ENCODE data around the gene KCNE2. TPM values are rescaled to one million over a fixed set of nuclear protein-coding genes. Genes with fewer than 3 reads are reported as not detected.
A peak's percentile ranks its signal among the peaks of the same experiment; 100 is the strongest.
"Not testable (repeated sequence)": the region's sequence is repeated elsewhere in the genome, so short reads cannot be mapped to it uniquely, and the experiment has no call there.

KCNE2 gene
- total RNA-seq, 1 experiment from 2014 or later = not detected

DNA sequence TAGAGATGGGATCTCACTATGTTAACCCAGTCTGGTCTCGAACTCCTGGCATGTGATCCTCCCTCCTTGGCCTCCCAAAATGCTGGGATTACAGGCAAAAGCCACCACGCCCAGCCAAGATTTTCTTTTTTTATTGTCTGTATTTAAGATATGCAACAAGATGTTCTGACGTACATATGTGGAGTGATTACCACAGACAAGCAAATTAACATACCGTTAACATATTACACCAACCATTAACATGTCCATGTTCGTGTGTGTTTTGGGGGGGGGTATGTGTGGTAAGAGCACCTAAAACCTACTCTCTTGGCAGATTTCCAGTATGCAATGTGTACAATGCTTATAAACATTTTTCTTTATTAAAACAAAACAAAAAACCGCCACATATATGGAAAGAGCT lies 10.6 kb upstream of the KCNE2 start:
- no peak for DNase-seq (ENCODE audit: low read depth)

DNA sequence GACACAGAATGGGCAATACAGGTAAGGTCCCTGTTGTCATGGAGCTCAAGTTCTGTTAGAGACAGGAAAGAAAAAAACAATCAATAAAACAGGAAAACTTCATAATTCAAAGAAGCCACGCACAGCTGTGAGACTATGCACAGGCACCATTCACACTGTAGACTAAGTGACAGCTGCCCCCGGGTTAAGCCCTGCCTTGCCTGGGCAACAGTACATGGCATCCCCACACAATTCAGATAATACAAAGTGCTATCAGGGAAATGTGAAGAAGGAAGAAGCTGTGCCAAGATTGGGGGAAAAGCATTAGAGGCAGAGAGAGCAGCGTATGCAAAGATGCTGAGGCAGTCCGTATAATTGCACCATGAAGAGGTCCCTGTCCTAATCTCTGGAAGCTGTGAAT lies 9.0 kb upstream of the KCNE2 start:
- DNase-seq (ENCODE audit: low read depth) = no peak

- no peak for DNase-seq (ENCODE audit: low read depth)
Measured at GRCh38 chr21:34355570-34355969, 8.2 kb upstream of the KCNE2 start.

DNA sequence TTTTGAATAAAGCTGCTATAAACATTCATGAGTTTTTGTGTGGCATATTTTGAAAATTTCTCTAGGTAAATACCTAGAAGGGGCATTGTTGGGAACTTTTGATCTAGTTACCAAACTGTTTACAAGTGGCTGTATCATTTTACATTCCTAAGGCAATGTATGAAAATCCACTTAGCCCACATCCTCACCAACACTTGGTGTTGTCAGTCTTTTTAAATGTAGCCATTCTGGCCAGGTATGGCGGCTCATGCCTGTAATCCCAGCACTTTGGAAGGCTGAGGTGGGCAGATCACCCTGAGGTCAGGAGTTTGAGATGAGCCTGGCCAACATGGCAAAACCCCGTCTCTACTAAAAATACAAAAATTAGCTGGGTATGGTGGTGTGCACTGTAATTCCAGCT lies 5.9 kb upstream of the KCNE2 start:
- no peak for DNase-seq (ENCODE audit: low read depth)

DNA sequence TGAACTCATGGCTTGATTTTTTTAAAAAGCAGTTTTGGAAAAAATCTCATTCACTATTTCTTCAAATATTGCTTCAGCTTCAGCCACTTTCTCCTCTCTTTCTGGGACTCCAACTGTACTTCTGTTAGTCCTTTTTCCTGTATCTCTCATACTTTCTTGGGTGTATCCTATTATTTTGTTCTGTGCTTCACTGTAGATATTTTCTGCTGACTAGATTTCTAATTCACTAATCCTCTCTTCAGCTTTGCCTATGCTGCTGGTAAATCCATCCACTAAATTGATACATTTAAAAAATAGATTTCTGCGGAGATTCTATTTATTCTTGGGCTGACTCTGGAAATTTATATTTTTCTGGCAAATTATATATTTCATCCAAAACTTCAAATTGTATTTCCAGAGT lies 4.9 kb upstream of the KCNE2 start:
- no peak for DNase-seq (ENCODE audit: low read depth)

- no peak for DNase-seq (ENCODE audit: low read depth)
Measured at GRCh38 chr21:34360488-34361241, 3.1 kb upstream of the KCNE2 start.

DNA sequence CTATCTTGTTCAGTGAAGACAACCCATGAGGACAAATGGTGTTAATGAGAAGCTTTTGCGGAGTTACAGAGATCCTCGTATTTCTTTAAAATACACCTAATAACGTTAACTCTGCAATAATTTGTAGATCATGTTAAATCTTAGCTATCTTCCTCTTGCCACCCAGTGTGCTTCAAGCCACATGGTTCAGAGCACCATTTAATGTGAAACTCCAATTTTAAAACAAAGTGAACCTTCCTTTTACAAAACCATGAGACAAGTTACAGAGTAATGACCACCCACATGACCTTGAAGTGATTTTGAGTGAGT lies 1.7 kb upstream of the KCNE2 start:
- DNase-seq (ENCODE audit: low read depth) = no peak

- no peak for DNase-seq (ENCODE audit: low read depth)
Measured at GRCh38 chr21:34362670-34363069, 1.1 kb upstream of the KCNE2 start.

- DNase-seq (ENCODE audit: low read depth) = no peak
Measured at GRCh38 chr21:34364921-34365320, 1.1 kb downstream of the KCNE2 start.

GRCh38 chr21:34365809-34366208 lies 2.0 kb downstream of the KCNE2 start:
- no peak for DNase-seq (ENCODE audit: low read depth)

DNA sequence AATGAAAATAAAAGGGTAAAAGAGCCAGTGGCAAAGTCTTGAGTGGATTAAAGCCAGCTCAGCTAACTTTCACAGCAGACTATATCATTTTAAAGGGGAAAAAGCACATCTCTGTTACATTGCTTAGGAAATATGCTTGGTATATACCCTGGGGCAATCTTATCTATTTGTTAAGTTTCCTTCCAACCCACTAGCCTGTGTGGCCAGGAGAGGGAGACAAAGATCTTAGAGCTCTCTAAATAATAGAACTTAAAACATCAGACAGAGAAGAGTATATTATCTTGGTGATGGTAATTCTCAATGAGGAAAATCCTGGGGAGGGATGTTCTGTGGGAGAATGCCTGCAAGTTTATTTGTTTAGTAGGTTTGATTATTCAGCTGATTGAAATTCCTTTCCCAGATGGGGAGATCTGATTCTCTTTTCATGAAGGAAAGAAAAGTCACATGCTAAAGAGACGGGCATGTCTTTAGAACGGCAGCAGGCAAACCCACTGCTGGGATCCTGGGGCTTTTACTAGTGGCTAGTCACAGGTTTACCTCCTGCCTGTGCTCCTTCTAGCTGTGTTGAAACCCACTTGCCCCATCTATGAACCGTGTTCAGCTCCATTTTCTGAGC lies 3.6 kb downstream of the KCNE2 start:
- DNase-seq (ENCODE audit: low read depth) = peak; percentile 80

GRCh38 chr21:34369741-34370140 lies 5.9 kb downstream of the KCNE2 start:
- no peak for DNase-seq (ENCODE audit: low read depth)

GRCh38 chr21:34372321-34372720 lies 8.5 kb downstream of the KCNE2 start:
- DNase-seq (ENCODE audit: low read depth) = no peak

DNA sequence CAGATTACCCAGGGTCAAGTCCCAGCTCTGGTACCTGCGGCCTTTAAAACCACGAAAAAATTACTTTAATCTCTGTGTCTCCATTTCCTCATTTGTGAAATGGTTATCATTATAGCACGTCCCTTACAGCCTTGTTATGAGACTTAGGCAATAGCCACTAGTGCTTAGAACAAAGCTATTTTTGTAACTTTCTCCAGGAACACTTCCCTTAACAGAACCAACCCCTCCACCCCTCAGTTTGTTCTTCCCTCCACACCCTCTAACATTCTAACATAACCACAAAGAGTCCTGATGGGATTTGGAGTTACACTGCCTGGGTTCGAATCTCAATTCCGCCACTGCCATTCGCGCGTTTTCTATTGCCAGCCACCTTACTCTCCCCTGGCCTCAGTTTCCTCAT lies 10.7 kb downstream of the KCNE2 start:
- DNase-seq (ENCODE audit: low read depth) = not testable (repeated sequence)

GRCh38 chr21:34374940-34375618 lies 11.3 kb downstream of the KCNE2 start, which contains the start of gene SMIM11:
SMIM11 (plus strand) TSS chr21:34375507; CDS start chr21:34379505, 3,998 bp downstream.
- not testable (repeated sequence) for DNase-seq (ENCODE audit: low read depth)

GRCh38 chr21:34375619-34375972 lies 11.8 kb downstream of the KCNE2 start:
- not testable (repeated sequence) for DNase-seq (ENCODE audit: low read depth)

DNA sequence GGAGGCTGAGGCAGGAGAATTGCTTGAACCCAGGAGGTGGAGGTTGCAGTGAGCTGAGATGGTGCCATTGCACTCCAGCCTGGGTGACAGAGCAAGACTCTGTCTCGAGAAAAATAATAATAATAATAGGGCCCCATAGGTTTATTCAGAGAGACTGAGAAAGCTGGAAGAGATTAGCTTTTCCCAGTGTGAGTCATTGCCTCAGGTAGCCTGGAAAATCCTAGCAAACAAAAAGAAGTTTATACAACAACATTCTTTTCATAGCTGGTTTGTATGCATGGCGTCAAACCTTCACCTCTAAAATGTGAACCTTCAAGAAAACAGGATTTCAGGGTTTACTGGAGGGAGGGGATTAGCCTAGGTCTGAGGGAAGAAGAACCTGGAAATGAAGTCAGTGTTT lies 19.3 kb downstream of the KCNE2 start:
- not testable (repeated sequence) for DNase-seq (ENCODE audit: low read depth)

- not testable (repeated sequence) for DNase-seq (ENCODE audit: low read depth)
Measured at GRCh38 chr21:34383724-34384415, 20.1 kb downstream of the KCNE2 start.

DNA sequence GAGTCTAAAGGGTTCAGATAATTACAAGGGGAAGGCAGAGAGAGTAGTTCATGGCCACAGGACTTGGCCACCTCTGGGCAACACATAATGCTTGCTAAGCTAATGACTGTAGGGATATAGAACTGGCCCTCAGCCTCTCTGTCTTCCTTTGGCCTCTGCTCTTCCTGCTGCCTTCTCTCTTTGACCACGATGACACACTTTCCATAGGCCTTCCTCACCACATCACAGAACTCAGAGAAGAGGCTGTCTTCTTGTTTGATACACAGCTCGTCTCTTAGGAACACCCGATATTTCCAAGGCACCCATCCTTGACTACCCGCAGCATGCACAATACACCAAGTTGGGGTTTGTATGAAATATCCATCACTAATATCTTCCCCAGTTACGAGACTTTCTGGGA lies 36.7 kb downstream of the KCNE2 start:
- not testable (repeated sequence) for DNase-seq (ENCODE audit: low read depth)

DNA sequence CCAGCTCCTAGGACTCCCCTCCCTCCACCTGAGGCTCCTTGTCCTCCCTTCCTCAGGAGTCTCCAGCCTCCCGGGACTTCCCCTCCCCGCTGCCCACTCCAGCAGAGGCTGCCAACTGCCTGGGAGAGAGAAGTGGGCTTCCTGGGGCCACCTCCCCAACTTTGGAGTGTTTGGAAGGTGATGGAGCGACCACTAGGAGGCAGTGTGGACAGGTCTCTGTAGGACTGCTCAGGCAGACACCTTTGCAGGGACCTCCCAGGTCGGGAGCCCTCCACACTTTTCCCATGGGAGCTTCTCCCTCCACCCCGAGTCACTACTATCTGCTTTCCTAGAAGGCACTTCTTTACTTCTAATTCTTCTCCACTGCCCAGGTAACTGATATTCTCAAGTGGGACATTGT lies 40.9 kb downstream of the KCNE2 start:
- not testable (repeated sequence) for DNase-seq (ENCODE audit: low read depth)

- DNase-seq (ENCODE audit: low read depth) = not testable (repeated sequence)
Measured at GRCh38 chr21:34405686-34406085, 41.9 kb downstream of the KCNE2 start.

GRCh38 chr21:34406102-34406501 lies 42.3 kb downstream of the KCNE2 start:
- DNase-seq (ENCODE audit: low read depth) = not testable (repeated sequence)

Measured in RPMI7951 (cell line).